Activated CD4-positive, alpha-beta T cell treated with anti-CD3 and anti-CD28 coated beads, Interleukin-2, amount 50 U/mL, for 48 hours (primary cell): ENCODE results near the gene LIMK2.

Source experiments
- DNase-seq, 2 experiments: peaks; one replicate each; pipeline ENCODE4 v3.0.0-alpha.2; 2020

LIMK2 gene

DNA sequence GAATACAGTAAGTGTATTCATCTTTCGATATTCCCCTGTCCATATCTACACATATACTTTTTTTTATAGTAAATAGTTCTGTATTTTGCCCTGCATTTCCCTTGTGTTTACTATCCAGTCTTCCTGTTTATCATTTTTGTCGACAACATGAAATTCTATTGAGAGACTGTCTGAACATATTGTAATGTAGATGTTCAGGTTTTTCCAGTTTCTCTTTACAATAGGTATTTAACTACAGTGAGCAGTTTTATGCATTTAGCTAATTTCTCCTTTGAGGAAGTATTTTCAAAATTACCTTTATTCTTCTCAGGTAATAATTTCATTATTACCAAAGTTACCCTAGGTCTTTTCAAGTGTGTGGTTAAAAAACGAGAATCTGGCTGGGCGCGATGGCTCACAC, 63.5 kb downstream of the LIMK2 start:
- DNase-seq, result no peak

DNA sequence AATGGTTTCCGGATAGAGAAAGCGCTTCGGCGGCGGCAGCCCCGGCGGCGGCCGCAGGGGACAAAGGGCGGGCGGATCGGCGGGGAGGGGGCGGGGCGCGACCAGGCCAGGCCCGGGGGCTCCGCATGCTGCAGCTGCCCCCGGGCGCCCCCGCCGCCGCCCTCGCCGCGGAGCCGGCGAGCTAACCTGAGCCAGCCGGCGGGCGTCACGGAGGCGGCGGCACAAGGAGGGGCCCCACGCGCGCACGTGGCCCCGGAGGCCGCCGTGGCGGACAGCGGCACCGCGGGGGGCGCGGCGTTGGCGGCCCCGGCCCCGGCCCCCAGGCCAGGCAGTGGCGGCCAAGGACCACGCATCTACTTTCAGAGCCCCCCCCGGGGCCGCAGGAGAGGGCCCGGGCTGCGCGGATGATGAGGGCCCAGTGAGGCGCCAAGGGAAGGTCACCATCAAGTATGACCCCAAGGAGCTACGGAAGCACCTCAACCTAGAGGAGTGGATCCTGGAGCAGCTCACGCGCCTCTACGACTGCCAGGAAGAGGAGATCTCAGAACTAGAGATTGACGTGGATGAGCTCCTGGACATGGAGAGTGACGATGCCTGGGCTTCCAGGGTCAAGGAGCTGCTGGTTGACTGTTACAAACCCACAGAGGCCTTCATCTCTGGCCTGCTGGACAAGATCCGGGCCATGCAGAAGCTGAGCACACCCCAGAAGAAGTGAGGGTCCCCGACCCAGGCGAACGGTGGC, 64.5 kb downstream of the LIMK2 start:
- no peak for DNase-seq

DNA sequence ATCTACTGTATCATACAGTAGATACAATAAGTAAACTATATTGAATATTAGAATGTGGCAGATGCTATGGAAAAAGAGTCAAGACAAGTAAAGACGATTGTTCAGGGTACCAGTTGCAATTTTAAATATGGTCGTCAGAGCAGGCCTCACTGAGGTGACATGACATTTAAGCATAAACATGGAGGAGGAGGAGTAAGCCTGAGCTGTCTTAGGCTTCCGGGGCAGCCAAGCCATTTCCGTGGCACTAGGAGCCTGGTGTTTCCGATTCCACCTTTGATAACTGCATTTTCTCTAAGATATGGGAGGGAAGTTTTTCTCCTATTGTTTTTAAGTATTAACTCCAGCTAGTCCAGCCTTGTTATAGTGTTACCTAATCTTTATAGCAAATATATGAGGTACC, 65.6 kb downstream of the LIMK2 start:
- DNase-seq, result no peak

DNA sequence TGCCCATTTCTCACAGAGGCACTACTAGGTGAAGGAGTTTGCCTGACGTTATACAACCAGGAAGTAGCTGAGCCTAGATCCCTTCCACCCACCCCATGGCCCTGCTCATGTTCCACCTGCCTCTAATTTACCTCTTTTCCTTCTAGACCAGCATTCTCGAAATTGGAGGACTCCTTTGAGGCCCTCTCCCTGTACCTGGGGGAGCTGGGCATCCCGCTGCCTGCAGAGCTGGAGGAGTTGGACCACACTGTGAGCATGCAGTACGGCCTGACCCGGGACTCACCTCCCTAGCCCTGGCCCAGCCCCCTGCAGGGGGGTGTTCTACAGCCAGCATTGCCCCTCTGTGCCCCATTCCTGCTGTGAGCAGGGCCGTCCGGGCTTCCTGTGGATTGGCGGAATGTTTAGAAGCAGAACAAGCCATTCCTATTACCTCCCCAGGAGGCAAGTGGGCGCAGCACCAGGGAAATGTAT, 66.1 kb downstream of the LIMK2 start:
- DNase-seq, result no peak

DNA sequence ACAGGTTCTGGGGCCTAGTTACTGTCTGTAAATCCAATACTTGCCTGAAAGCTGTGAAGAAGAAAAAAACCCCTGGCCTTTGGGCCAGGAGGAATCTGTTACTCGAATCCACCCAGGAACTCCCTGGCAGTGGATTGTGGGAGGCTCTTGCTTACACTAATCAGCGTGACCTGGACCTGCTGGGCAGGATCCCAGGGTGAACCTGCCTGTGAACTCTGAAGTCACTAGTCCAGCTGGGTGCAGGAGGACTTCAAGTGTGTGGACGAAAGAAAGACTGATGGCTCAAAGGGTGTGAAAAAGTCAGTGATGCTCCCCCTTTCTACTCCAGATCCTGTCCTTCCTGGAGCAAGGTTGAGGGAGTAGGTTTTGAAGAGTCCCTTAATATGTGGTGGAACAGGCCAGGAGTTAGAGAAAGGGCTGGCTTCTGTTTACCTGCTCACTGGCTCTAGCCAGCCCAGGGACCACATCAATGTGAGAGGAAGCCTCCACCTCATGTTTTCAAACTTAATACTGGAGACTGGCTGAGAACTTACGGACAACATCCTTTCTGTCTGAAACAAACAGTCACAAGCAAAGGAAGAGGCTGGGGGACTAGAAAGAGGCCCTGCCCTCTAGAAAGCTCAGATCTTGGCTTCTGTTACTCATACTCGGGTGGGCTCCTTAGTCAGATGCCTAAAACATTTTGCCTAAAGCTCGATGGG, 66.7 kb downstream of the LIMK2 start:
- DNase-seq, result no peak

DNA sequence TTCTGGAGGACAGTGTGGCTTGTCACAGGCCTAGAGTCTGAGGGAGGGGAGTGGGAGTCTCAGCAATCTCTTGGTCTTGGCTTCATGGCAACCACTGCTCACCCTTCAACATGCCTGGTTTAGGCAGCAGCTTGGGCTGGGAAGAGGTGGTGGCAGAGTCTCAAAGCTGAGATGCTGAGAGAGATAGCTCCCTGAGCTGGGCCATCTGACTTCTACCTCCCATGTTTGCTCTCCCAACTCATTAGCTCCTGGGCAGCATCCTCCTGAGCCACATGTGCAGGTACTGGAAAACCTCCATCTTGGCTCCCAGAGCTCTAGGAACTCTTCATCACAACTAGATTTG, 67.2 kb downstream of the LIMK2 start:
- DNase-seq, result no peak

DNA sequence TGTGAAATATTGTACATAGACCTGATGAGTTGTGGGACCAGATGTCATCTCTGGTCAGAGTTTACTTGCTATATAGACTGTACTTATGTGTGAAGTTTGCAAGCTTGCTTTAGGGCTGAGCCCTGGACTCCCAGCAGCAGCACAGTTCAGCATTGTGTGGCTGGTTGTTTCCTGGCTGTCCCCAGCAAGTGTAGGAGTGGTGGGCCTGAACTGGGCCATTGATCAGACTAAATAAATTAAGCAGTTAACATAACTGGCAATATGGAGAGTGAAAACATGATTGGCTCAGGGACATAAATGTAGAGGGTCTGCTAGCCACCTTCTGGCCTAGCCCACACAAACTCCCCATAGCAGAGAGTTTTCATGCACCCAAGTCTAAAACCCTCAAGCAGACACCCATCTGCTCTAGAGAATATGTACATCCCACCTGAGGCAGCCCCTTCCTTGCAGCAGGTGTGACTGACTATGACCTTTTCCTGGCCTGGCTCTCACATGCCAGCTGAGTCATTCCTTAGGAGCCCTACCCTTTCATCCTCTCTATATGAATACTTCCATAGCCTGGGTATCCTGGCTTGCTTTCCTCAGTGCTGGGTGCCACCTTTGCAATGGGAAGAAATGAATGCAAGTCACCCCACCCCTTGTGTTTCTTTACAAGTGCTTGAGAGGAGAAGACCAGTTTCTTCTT, 67.9 kb downstream of the LIMK2 start:
- DNase-seq, result no peak

DNA sequence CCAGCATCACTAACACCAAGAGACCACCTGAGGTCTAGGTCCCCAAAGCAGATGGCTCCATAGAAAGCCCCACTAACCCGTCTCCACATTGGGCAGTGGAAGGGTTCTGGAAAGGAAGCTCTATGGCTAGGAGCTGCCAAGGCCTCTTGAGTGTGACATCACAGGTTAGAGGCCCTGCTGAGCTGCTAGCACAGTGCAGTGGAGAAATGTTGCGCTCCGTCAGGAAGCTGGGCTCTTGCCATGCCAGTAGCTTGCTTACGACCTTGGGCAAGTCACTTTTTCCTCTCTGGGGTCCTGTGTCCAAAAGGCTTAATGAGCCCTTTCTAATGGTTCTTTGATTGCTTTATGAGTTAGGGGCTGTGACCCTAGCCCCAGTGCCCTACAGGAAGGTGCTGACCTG, 69.6 kb downstream of the LIMK2 start:
- DNase-seq, result no peak

DNA sequence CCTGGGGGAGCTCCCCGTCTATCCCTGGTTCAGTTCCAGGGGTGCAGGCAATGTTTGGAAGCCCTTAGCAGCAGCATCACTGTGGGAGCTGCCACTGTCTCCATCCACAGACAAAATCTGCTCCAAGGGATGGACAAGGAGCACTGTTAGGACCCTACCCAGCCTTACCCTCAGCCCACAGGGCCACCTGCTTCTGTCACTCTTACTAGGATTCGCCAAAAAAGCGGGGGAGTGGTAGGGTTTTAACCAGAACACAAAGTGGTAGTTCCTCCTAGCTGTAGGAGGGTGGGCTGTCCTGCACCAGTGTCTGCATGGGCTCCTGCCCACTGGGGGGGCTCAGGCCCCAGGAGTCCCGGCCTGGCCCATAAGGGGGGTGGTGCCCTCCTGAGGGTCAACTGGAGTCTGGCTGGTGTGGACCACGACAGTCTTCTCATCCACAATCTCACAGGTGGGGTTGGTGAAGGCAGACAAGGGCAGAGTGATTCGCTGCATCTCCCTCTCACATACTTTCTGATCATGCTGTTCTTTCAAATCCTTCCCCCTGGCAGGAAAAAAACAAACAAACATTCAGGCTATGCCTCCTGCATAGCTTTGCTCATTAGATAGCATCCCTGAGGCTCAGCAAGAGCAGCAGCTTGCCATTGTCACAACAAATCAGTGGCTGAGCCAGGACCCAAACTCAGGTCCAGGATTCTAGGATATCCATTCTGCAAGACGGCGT, 70.8 kb downstream of the LIMK2 start:
- DNase-seq, result no peak

DNA sequence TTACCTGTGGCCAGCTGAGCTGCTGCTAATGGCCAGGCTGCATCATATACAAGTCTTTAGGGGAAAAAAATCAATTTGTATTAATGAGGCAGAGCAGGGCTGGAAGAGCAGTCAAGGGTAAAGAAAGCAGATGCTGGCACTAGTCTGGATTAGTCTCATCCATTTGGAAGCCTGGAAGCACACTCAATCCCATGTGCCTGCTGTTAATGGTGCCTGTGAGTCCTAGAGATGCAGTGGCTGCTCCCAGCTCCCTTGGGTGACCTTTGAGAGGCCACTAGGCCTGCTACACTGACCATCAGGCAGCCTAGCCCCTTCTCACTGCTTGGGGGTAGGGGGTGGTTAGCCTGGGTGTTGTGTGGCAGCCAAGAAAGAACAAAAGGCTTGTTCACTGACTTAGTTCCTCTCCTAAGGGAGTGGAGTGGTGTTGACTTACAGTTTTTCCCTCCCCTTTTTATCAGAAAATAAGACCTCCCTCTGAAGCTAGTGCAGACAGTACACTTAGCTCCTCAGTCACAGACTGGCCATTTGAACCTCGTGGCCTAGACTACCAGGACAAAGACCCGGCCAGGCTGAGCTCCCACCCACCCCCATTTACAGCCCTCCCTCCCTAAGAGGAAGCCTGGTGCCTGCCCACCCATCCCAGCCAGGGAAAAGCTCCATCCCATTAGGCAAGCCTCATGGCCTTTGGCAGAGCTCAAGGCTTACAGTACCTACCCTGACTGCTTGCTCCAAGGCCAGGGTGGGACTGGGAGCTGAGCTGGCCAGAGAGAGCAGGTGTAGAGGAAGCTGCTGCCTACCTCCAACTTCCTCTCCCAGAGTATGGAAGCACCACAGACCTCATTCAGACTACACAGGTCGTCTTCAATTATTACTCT, 72.4 kb downstream of the LIMK2 start:
- DNase-seq, result no peak

DNA sequence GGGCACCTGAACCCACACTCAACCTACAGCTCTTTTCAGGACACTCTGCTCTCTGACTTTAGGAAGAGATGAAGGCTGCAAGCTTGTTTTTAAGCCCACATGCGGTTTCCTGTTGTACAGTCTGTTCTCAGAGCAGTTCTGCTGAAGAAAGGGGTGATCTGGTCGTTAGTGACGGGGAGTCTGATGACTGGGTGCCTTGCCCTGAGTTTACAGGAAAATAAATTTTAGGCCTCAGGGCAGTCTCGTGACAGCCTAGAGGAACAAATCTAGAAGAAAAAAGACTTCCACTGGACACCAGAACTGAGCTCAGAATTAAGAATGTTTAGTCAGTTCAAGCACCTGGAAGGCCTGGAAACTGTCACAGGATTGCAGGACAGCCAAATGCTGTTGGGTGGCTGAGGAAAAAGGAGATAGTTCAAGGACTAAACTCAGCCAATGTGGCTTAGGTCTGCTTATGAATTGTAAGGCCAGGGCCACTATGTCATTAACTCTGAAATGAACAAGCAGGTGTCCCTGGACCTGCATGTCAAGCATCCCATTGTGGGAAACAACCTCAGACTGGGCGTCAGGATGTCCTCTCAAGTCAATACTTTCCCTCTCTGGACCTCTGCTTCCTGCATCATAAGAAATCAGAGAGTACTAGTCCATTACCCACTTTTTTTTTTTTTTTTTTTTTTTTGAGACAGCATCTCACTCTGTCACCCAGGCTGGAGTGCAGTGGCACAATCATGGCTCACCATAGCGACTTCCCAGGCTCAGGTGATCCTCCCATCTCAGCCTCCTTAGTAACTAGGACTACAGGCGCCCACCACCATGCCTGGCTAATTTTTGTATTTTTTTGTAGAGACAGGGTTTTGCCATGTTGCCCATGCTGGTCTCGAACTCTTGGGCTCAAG, 74.5 kb downstream of the LIMK2 start:
- peak; percentile 55 to 65 for DNase-seq

DNA sequence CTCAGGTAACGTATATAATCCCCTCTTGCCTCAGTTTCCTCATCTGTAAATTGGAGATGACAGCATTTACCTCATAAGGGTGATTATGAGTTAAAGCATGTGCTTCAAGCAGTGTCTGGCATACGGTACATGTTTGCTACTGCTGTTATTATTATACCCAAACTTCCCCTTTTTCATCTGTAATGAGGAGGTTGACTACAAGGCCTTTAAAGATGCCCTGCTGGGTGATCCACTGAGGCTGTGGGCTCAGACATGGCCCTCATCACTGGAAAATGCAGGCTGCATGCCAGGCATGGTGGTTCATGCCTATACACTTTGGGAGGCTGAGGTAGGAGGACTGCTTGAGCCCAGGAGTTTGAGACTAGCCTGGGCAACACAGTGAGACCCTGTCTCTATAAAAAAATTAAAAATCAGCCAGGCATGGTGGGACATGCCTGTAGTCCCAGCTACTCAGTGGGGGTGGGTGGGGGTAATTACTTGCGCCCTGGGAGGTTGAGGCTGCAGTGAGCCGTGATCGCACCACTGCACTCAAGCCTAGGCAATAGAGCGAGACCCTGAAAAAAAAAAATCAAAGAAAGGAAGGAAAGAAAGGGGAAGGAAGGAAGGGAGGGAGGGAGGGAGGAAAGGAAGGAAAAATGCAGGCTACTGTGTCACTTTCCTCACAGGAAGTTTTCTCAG, 75.9 kb downstream of the LIMK2 start:
- DNase-seq, result no peak

DNA sequence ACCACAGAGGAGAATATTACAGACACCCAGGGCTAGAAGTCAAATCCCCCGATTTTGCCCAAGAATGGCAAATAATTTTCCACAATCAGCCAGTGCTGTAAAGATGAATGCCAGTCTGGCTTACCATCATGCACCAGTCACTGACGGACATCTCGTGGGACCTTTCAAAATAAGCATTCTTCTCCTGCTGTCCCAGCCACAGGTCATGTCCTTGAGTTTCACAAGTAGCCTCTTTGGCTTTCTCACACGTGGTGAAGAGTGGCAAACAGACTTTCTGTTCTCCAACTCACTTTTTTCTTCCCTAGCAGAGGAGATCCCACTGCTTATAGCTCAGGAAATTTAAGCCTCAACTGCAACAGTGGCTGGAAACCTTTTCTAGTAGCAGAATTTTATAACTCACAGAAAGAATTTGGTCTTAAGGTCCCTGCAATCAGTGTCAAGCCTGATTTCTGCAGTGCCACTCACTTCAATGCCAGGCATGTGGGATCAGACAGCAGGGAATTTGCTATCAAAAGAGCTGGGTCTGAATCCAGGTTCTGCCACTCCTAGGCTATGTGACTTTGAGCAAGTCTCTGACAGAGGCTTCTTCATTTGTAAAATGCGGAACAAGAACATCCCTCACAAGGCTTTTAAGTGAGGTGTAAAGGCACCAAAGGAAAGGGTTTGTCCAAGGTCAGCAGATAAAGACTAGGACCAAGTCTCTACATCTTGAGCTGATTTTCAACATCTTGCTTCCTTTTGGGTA, 76.6 kb downstream of the LIMK2 start:
- no peak for DNase-seq

DNA sequence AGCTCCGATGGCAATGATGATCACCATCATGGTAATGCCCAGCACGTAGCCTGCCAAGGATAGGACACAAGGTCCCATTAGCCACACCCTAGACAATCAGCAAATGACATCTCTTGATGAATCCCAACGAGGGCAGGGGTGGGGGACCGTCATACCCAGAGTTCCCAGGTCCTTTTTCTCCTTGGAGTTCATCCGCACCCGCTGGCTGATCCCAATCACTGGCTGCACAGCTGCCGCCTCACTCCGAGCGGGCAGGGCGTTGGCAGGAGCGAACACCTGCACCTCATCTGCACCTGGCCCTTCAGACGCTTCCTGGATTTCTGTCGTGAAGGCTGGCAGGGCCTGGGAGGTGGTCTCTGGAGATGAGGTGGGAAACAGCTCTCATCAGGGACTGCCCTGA, 77.2 kb downstream of the LIMK2 start:
- no peak for DNase-seq

DNA sequence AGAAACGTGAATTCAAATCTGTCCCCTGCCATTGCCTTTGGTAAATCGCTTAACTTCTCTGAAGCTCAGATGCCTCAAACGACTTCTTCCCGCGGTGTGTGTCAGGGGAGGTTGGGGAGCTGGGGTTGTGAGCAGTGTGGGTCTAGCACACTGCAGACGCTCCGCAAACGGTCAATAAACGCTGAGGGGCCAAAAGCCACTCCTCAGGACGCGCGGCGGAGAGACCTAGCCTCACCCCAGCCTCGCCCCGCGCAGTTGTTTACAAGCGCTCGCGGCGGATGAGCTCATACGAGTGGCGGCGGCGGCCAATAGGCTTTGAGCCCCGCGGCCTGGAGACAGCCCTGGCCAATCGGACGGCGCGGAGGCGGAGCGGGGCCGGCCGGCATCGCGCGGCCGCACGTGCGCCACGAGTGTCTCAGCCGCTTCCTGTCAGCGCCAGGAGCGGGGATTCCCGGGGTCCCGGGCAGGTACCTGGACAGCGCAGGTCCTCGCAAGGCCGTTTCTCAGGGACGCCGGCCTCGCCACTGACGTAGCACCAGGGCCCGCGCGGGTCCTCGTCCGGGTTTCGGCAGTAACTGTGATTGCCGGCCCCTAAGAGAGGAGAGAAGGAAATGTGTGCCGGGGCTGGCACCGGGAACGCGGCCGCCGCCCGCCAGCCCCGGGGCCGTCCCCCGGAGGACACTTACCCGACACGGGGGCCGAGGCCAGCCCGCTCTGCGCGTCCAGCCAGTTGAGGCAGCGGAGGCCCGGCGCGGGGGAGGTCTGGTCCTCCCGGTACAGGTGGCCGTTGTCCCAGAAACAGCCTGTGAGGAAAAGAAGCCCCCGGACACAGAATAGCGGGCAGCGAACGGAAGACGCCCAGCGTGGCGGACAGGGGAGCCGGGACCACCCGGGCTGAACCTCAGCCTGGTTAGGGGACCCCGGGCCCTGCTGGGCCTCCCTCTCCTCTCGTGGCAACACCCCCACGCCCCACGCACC, 78.7 kb downstream of the LIMK2 start:
- peak; percentile 92 to 94 for DNase-seq

DNA sequence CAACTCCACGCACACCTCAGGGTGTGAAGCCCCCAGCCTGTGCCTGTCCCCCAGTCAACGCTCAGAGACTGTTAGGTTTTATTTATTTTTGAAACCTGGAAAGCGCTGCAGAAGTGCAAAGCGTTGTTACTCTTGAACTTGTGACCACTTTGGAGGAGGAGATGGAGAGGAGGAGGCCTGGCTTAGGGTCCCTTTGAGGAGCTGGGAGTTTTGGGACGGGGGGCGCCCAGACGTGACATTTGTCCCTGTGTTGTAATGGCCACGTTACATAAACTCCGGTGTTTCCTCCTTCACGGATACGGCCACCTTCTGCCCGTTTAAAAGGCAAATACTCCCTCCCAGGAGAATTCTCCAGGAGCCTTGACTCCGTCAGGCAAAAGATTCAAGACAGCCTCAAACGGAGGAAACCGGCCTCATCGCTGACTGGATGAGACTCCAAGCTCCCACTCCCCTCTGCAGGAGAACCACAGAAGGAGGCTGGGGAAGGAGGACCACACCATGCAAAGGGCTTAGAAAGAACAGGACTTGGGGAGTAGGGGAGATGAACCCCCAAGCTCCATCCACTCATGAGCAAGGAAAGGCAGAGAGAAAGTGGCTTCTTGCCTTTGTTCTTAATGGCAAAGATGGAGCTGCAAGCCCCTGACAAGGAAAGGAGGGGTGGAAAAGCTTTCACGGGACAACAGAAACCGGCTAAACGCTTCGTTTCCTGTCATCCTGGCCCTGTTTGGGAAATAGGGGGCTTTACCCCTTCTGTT, 79.6 kb downstream of the LIMK2 start:
- peak; percentile 28 to 40 for DNase-seq

DNA sequence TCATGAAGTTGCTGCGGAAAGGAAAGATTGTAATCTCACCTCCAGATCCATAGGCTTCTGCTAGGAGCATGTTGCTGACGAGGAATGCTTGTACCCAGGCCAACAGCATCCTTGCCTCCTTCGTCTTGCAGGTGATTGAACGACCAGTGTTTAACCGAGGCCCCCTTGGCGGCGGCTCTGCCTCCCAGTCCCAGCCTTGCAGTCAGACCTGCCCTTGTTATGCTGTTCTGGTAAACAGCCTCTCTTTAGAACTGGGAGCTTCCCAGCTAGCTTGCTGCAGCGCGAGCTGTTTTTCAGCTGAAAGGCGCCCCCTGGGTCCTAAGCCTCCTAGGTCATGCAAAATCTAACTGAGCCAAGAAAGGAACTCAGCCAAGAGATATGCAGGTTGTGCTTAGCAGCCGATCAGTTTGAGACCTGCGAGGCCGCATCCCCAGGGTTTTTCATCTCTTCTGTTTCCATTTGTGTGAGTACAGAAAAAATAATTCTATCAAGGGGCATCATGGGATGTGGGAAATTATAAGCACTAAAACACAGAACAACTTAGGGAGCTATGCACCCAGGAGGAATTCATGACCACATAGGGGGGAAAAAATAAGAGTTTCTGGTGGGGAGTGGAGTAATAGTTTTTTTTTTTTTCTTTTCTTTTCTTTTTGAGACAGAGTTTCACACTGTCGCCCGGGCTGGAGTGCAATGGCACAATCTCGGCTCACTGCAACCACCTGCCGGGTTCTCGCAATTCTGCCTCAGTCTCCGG, 80.3 kb downstream of the LIMK2 start, which contains the start of gene PIK3IP1:
TSS of gene PIK3IP1 (minus strand) at position 253 of the 754 bp plus-strand sequence. CDS start at position 109, 144 bp downstream.
- DNase-seq, result peak; percentile 80 to 88
